Caco-2 (cell line): ENCODE measurements around the gene KRTAP4-16. TPM values are rescaled to one million over a fixed set of nuclear protein-coding genes. Genes with fewer than 3 reads are reported as not detected.
"Not testable (repeated sequence)": the region's sequence is repeated elsewhere in the genome, so short reads cannot be mapped to it uniquely, and the experiment has no call there.

Experiments used
- BruUV-seq: library from RNA; stranded (reverse); fragments of 400-500 nt; replicated peaks from 2 replicates; lab custom pipeline; 2021; lab: Mats Ljungman, UMichigan
- CTCF ChIA-PET: fragments of 300-600 bp; sonication (Branson Sonifier 250); formaldehyde crosslinking; loops from one replicate; lab custom pipeline; 2022; ENCODE audit warnings: antibody characterized with exemption; lab: Charles Lee
- POLR2A ChIA-PET: fragments of 300-600 bp; sonication (Branson Sonifier 250); formaldehyde crosslinking; loops from one replicate; lab custom pipeline; 2022; ENCODE audit warnings: antibody characterized with exemption; lab: Charles Lee
- DNase-seq, 2 experiments: peaks; one replicate each; pipeline versions ENCODE4 v3.0.0 to v3.0.0-alpha.2; 2020 to 2022
- H3K27me3 ChIP-seq: replicated peaks from 2 replicates; pipeline ENCODE4 v1.6.0; 2011; ENCODE audit warnings: low read length; ENCODE audit not compliant: control insufficient read depth, insufficient read depth
- H3K36me3 ChIP-seq: 2 replicates; pipeline ENCODE4 v1.5.1; 2011; ENCODE audit warnings: low read length; ENCODE audit not compliant: control insufficient read depth, insufficient read depth
- H3K4me1 ChIP-seq: fragments of 250-450 bp; sonication (Bioruptor Pico); 2 replicates; pipeline ENCODE4 v1.5.1; 2020; ENCODE audit warnings: mild to moderate bottlenecking
- H3K4me3 ChIP-seq: 2 replicates; pipeline ENCODE4 v1.5.1; 2011; ENCODE audit warnings: low read depth, mild to moderate bottlenecking, control low read depth, low read length
- H3K9me3 ChIP-seq: fragments of 250-450 bp; sonication (Bioruptor Pico); 2 replicates; pipeline ENCODE4 v1.5.1; 2020; ENCODE audit warnings: mild to moderate bottlenecking, moderate library complexity
- H3K27ac Mint-ChIP-seq: one replicate; pipeline ENCODE4 v1.8.0; 2022; ENCODE audit warnings: mixed read lengths; ENCODE audit not compliant: unreplicated experiment
- H3K27me3 Mint-ChIP-seq: one replicate; pipeline ENCODE4 v1.8.0; 2022; ENCODE audit warnings: mixed read lengths; ENCODE audit not compliant: insufficient read depth, unreplicated experiment
- H3K36me3 Mint-ChIP-seq: one replicate; pipeline ENCODE4 v1.8.0; 2022; ENCODE audit warnings: mild to moderate bottlenecking, mixed read lengths; ENCODE audit not compliant: insufficient read depth, unreplicated experiment
- H3K4me1 Mint-ChIP-seq: one replicate; pipeline ENCODE4 v1.8.0; 2022; ENCODE audit warnings: low read depth, mixed read lengths; ENCODE audit not compliant: unreplicated experiment
- H3K4me3 Mint-ChIP-seq: one replicate; pipeline ENCODE4 v1.8.0; 2022; ENCODE audit warnings: mild to moderate bottlenecking, moderate library complexity, mixed read lengths; ENCODE audit not compliant: unreplicated experiment
- H3K9me3 Mint-ChIP-seq: one replicate; pipeline ENCODE4 v1.8.0; 2022; ENCODE audit warnings: mixed read lengths; ENCODE audit not compliant: unreplicated experiment
- intact Hi-C: fragments of 100-400 bp; cut with micrococcal nuclease; formaldehyde crosslinking; loops from one replicate; pipeline ENCODE4 v1.10.0; 2022; ENCODE audit not compliant: unreplicated experiment
- total RNA-seq: library from RNA; stranded (reverse); gene quantifications from 2 replicates; pipeline ENCODE4 v1.2.3, GENCODE V29; 2022
- TF ChIP-seq, protein P1 (sequence below), 2 experiments: fragments of 200-600 bp in 1 of 2; IDR thresholded peaks; 1 replicate in 1 of 2; 2 replicates in 1 of 2; pipeline versions ENCODE4 v1.5.1 to v1.8.0; 2011 to 2022; ENCODE audit warnings: antibody characterized with exemption in 1 of 2, control low read depth in 1 of 2, inconsistent platforms in 1 of 2, low read depth in 1 of 2, low read length in 1 of 2, mild to moderate bottlenecking in 1 of 2, moderate library complexity in 1 of 2; ENCODE audit not compliant: insufficient read depth in 1 of 2, severe bottlenecking in 1 of 2, unreplicated experiment in 1 of 2

KRTAP4-16 gene
- total RNA-seq, 1 experiment from 2014 or later, result not detected

DNA sequence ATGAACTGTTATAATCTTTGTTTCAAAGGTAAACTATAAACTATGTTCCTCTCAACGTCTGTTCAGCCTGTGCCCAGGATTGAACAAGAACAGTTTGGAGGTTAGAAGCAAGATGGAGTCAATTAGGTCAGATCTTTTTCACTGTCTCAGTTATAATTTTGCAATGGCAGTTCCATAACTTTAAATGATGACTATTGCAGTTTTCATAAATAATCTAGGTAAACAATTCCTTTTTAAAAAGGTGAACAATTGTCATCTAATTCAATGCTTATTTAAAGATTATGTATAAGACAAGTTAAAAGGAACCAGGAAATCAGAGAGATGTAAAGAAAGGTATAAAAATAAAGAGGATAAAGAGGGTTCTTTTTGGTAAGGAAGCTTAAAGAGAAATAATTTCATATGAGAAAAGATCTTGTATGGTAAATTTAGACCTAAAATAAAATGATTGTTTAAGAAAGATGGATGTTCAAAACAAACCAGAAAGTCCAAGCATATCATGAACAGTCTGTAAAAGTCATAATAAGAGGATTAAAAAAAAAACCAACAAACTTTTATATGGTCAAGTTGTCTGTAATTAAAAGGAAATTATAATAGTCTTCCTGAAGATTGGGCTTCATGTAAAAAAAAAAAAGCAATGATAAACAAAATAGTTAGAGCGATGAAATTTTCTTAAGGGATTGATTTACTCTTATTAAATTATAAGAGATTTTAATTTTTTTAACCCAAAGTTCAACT is 9.3 kb upstream of the KRTAP4-16 start:
- Mint-ChIP-seq H3K9me3 (peaks cover 29% of the 10 kb centered on the region), H3K36me3 (no peaks in the 10 kb centered on the region)
- DNase-seq, result no peak

DNA sequence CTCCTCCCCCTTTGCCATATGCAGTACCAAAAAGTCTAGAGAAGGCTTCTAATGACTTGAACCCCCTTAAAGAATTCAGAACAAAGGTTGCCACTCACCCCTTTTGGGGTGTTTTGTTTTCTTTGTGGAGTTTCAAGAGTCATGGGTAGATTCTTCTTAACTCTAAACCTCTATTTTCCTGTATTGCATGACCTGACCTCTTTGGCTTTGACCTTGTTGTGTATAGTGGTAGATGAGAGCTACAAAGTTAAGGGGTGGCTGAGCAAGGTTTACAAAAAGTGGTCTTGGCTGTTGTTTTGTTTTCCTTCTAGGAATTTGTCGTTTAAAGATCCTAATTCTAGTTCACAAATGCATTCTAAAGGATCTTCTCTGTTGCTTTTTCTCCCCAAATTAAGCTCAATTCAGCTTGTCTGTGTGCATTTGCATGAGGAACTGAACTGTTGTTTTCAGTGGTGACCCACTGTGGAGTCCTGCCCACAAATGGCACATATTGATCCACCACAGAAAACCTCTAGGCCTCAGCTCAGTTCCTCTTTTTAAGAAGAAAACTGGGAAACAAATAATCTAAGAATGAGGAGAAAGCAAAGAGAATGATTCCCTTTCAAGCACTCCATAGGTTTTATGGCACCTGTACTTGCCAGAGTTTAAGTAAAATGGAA is 6.8 kb upstream of the KRTAP4-16 start:
- H3K27me3 ChIP-seq, CTCF ChIA-PET, H3K4me1 Mint-ChIP-seq, H3K27me3 Mint-ChIP-seq, intact Hi-C loops, H3K27ac Mint-ChIP-seq, BruUV-seq, H3K36me3 ChIP-seq, H3K4me1 ChIP-seq, DNase-seq, H3K36me3 Mint-ChIP-seq, H3K4me3 ChIP-seq, POLR2A ChIA-PET, H3K4me3 Mint-ChIP-seq: not testable (repeated sequence)
- peaks cover 13% of the 10 kb centered on the region for H3K9me3 ChIP-seq
- H3K9me3 Mint-ChIP-seq, result peaks cover 29% of the 10 kb centered on the region

More for the DNA sequence above, 9.3 kb upstream of the KRTAP4-16 start:
- Mint-ChIP-seq H3K27me3 (no peaks in the 10 kb centered on the region), H3K27ac (no peak overlapping the region), H3K4me1 (no peaks in the 10 kb centered on the region), H3K4me3 (no peak overlapping the region)
- H3K27me3 ChIP-seq, result no peaks in the 10 kb centered on the region
- peaks cover 10% of the 10 kb centered on the region for H3K9me3 ChIP-seq
- H3K4me3 ChIP-seq, result no peak overlapping the region
- CTCF ChIA-PET, result no interaction called here
- TF ChIP-seq, protein P1, sequence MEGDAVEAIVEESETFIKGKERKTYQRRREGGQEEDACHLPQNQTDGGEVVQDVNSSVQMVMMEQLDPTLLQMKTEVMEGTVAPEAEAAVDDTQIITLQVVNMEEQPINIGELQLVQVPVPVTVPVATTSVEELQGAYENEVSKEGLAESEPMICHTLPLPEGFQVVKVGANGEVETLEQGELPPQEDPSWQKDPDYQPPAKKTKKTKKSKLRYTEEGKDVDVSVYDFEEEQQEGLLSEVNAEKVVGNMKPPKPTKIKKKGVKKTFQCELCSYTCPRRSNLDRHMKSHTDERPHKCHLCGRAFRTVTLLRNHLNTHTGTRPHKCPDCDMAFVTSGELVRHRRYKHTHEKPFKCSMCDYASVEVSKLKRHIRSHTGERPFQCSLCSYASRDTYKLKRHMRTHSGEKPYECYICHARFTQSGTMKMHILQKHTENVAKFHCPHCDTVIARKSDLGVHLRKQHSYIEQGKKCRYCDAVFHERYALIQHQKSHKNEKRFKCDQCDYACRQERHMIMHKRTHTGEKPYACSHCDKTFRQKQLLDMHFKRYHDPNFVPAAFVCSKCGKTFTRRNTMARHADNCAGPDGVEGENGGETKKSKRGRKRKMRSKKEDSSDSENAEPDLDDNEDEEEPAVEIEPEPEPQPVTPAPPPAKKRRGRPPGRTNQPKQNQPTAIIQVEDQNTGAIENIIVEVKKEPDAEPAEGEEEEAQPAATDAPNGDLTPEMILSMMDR (IDR thresholded peaks at IDR 0.05; ENCODE audit: insufficient read depth in 1 of 2, low read depth in 1 of 2, low read length in 1 of 2, severe bottlenecking in 1 of 2, unreplicated experiment in 1 of 2), result no peak
- intact Hi-C loops, result no loop called here
- no peaks in the 10 kb centered on the region for H3K4me1 ChIP-seq
- POLR2A ChIA-PET, result no interaction called here
- BruUV-seq, result no TSS peak
- no peaks in the 10 kb centered on the region for H3K36me3 ChIP-seq

DNA sequence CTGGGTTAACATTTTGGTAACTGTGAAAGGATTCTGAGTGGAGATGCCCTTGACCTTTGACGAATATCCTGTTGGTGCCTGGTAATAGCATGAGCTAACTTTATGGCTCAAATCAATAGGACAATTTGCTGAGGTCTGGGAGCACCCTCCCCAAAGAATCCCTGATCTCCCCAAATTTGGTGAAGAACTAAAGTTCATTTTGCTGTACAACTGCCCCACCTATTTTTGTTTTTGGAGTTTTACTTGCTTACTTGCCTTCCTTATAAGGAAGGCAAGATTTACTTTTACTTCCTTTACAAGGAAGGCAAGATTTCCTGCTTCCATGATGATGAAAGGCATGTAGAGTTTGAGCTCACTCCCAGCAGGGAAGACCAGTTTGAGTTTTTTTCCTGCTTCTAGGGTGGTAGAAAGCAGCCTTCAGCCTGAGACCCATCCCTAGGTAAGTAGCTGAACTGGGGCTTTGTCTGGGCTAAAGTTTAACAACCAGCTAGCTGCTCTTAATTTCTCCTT is 6.0 kb upstream of the KRTAP4-16 start:
- no peaks in the 10 kb centered on the region for H3K4me1 Mint-ChIP-seq
- no peaks in the 10 kb centered on the region for H3K36me3 Mint-ChIP-seq
- no peaks in the 10 kb centered on the region for H3K27me3 ChIP-seq
- no peak overlapping the region for H3K4me3 Mint-ChIP-seq
- H3K4me1 ChIP-seq, result no peaks in the 10 kb centered on the region
- no peak for DNase-seq
- CTCF ChIA-PET, result no interaction called here
- POLR2A ChIA-PET, result no interaction called here
- H3K4me3 ChIP-seq, result no peak overlapping the region
- intact Hi-C loops, result no loop called here
- H3K9me3 ChIP-seq, result peaks cover 14% of the 10 kb centered on the region
- H3K27me3 Mint-ChIP-seq, result no peaks in the 10 kb centered on the region
- H3K9me3 Mint-ChIP-seq, result peaks cover 29% of the 10 kb centered on the region
- BruUV-seq, result no TSS peak
- H3K36me3 ChIP-seq, result no peaks in the 10 kb centered on the region
- TF ChIP-seq, protein P1 (IDR thresholded peaks at IDR 0.05; ENCODE audit: insufficient read depth in 1 of 2, low read depth in 1 of 2, low read length in 1 of 2, severe bottlenecking in 1 of 2, unreplicated experiment in 1 of 2), result no peak
- H3K27ac Mint-ChIP-seq, result no peak overlapping the region

DNA sequence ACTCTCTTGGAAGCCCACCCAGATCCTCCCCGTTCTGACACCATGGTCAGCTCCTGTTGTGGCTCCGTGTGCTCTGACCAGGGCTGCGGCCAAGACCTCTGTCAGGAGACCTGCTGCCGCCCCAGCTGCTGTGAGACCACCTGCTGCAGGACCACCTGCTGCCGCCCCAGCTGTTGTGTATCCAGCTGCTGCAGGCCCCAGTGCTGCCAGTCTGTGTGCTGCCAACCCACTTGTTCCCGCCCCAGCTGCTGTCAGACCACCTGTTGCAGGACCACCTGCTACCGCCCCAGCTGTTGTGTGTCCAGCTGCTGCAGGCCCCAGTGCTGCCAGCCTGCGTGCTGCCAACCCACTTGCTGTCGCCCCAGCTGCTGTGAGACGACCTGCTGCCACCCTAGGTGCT is 3.3 kb upstream of the KRTAP4-16 start, which contains the start of gene KRTAP4-9:
TSS of gene KRTAP4-9 (plus strand) at position 43 of the 400 bp plus-strand sequence. CDS start at position 43, 0 bp downstream.
- H3K9me3 ChIP-seq, H3K4me1 Mint-ChIP-seq, H3K4me1 ChIP-seq, H3K36me3 Mint-ChIP-seq, CTCF ChIA-PET, H3K27me3 ChIP-seq, H3K4me3 ChIP-seq, H3K27ac Mint-ChIP-seq, H3K27me3 Mint-ChIP-seq, POLR2A ChIA-PET, DNase-seq, H3K36me3 ChIP-seq, H3K4me3 Mint-ChIP-seq, BruUV-seq, intact Hi-C loops: not testable (repeated sequence)
- H3K9me3 Mint-ChIP-seq, result peaks cover 14% of the 10 kb centered on the region

DNA sequence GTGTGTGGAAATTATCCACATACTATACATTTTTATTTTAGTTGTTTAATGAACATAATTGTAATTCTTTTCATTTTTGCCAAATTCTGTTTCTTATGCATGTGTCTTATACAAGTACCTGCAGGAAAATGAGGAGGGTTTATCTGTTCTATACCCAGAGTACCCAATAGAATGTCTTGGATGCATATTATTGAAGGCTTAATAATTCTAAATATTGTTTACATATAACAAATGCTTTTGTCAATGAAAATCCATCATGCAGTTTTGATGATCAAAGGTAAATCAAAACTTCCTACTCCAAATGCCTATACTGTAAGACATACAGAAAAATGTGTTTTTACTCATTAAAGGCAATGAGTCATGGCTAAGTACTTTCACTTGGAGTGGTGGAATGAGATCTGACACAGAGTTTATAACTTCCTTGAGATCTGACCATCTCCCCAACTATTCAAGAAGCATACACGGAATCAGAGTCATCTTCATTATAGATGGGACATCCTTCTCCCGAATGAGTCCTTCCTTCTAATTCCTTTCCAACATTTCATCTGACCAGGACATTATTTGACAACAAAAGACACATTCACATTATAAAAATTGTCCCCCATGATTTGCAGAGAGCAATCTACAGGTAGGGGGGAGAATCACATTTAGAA is 2.5 kb upstream of the KRTAP4-16 start:
- H3K27ac Mint-ChIP-seq, DNase-seq, H3K36me3 Mint-ChIP-seq, POLR2A ChIA-PET, intact Hi-C loops, H3K9me3 ChIP-seq, H3K36me3 ChIP-seq, CTCF ChIA-PET, H3K4me1 ChIP-seq, H3K27me3 ChIP-seq, BruUV-seq, H3K27me3 Mint-ChIP-seq, H3K4me1 Mint-ChIP-seq, H3K4me3 Mint-ChIP-seq, H3K9me3 Mint-ChIP-seq, H3K4me3 ChIP-seq: not testable (repeated sequence)
